Stimulated activated effector memory CD8-positive, alpha-beta T cell treated with anti-CD3 and anti-CD28 coated beads, Interleukin-12 subunit alpha, Interleukin-12 subunit beta, amount 100 ng/mL, for 72 hours (primary cell): Measurements from ENCODE around the gene ATP13A5.

ENCODE experiments used
- ATAC-seq: fragments of 150-1000 bp; cut with Tn5 transposase; 2 replicates; pipeline ENCODE4 v1.10.0; 2021
- DNase-seq, 2 donors: peaks; one replicate each; pipeline ENCODE4 v3.0.0; 2021 to 2022; ENCODE audit warnings: low spot score in 2 of 2
- H3K27ac Mint-ChIP-seq: one replicate; pipeline ENCODE4 v1.8.0; 2022; ENCODE audit warnings: mild to moderate bottlenecking, mixed read lengths
- H3K36me3 Mint-ChIP-seq: one replicate; pipeline ENCODE4 v1.8.0; 2022; ENCODE audit warnings: mild to moderate bottlenecking, mixed read lengths
- H3K4me1 Mint-ChIP-seq: one replicate; pipeline ENCODE4 v1.8.0; 2022; ENCODE audit warnings: mixed read lengths
- H3K4me3 Mint-ChIP-seq: one replicate; pipeline ENCODE4 v1.8.0; 2022; ENCODE audit warnings: mild to moderate bottlenecking, mixed read lengths
- H3K9me3 Mint-ChIP-seq: one replicate; pipeline ENCODE4 v1.8.0; 2022; ENCODE audit warnings: mixed read lengths

ATP13A5 gene, protein sequence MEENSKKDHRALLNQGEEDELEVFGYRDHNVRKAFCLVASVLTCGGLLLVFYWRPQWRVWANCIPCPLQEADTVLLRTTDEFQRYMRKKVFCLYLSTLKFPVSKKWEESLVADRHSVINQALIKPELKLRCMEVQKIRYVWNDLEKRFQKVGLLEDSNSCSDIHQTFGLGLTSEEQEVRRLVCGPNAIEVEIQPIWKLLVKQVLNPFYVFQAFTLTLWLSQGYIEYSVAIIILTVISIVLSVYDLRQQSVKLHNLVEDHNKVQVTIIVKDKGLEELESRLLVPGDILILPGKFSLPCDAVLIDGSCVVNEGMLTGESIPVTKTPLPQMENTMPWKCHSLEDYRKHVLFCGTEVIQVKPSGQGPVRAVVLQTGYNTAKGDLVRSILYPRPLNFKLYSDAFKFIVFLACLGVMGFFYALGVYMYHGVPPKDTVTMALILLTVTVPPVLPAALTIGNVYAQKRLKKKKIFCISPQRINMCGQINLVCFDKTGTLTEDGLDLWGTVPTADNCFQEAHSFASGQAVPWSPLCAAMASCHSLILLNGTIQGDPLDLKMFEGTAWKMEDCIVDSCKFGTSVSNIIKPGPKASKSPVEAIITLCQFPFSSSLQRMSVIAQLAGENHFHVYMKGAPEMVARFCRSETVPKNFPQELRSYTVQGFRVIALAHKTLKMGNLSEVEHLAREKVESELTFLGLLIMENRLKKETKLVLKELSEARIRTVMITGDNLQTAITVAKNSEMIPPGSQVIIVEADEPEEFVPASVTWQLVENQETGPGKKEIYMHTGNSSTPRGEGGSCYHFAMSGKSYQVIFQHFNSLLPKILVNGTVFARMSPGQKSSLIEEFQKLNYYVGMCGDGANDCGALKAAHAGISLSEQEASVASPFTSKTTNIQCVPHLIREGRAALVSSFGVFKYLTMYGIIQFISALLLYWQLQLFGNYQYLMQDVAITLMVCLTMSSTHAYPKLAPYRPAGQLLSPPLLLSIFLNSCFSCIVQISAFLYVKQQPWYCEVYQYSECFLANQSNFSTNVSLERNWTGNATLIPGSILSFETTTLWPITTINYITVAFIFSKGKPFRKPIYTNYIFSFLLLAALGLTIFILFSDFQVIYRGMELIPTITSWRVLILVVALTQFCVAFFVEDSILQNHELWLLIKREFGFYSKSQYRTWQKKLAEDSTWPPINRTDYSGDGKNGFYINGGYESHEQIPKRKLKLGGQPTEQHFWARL

DNA sequence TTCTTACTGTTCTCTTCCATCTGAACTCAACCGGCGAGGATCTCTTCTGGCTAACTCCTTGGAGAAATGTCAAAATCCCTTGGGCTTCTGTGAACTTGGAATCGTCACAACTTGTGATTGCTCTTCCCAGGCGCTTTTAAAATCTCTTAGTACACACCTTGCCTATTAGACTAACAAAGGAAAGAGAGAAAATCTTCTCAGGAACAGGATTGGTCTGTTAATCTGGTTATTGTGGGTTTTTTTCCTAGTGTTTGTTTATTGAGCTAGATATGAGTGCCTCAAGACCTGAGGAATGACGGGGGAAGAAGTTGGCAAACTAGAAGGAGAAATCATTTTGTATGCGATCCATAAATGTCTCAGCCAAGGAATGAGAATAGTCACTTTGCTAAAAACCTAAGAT lies at the start of gene ATP13A5:
ATP13A5 (minus strand) TSS at position 48 of the 400 bp plus-strand sequence; CDS start at position 20, 28 bp downstream.
- Mint-ChIP-seq H3K27ac (no peak within 1 kb of the TSS), H3K36me3 (no peaks in the 10 kb centered on the region), H3K9me3 (peaks cover 3% of the 10 kb centered on the region), H3K4me1 (no peaks in the 10 kb centered on the region), H3K4me3 (no peak within 1 kb of the TSS)
- no peak for DNase-seq
- no peak for ATAC-seq

- DNase-seq = no peak
- no peaks in the 10 kb centered on the region for H3K4me1 Mint-ChIP-seq
- H3K27ac Mint-ChIP-seq = no peak overlapping the region
- peaks cover 29% of the 10 kb centered on the region for H3K9me3 Mint-ChIP-seq
- no peak overlapping the region for H3K4me3 Mint-ChIP-seq
- no peaks in the 10 kb centered on the region for H3K36me3 Mint-ChIP-seq
- ATAC-seq = peak; percentile 8
Observed at GRCh38 chr3:193418576-193419373, 40.2 kb upstream of the ATP13A5 start.

- peaks cover 26% of the 10 kb centered on the region for H3K9me3 Mint-ChIP-seq
- H3K36me3 Mint-ChIP-seq = no peaks in the 10 kb centered on the region
- H3K4me1 Mint-ChIP-seq = no peaks in the 10 kb centered on the region
- ATAC-seq (no peak), DNase-seq (no peak)
- H3K27ac Mint-ChIP-seq = no peak overlapping the region
- H3K4me3 Mint-ChIP-seq = no peak overlapping the region
Observed at GRCh38 chr3:193416629-193417028, 38.1 kb upstream of the ATP13A5 start.

DNA sequence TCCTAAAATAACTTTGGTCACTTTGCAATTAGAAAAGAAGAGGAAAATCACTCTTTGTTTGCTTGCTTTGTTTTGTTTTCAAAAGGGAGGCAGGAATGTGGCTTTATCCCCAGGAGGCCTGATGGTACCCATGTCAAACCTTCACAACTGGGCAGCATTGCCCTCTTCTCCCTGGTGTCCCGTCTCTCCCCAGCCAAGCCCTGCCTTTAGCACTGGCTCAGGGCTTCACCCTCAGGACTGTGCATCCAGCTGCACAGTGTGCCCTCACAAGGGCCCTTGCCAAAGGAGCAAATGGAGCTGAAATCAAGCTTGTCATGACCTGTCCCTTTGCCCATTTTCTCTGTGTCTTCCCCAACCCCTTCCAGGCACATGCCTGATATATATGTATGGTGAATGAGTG lies 29.1 kb upstream of the ATP13A5 start:
- Mint-ChIP-seq H3K4me3 (no peak overlapping the region), H3K9me3 (no peaks in the 10 kb centered on the region), H3K27ac (no peak overlapping the region), H3K4me1 (no peaks in the 10 kb centered on the region), H3K36me3 (no peaks in the 10 kb centered on the region)
- DNase-seq = no peak
- ATAC-seq = no peak

DNA sequence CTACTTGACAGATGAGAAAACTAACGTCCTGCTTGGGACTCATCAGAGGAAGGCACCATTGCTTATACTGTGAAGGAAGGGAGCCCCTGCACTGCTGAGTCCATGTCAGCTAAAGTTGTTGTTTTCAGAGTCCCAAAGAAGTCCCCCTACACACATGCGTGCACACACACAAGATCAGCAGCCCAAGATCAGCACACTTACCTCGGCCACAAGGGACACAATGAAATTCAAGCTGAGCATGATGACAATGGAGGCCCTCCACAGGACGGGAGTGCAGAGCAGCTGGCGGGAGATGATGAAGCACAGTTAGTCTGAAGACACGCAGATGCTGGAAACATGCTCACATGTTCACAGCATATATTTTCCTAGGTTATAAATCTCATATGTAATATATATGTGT lies 28.6 kb upstream of the ATP13A5 start:
- peak; percentile 21 for ATAC-seq
- Mint-ChIP-seq H3K4me1 (no peaks in the 10 kb centered on the region), H3K9me3 (no peaks in the 10 kb centered on the region), H3K27ac (no peak overlapping the region), H3K36me3 (no peaks in the 10 kb centered on the region), H3K4me3 (no peak overlapping the region)
- no peak for DNase-seq

- H3K27ac Mint-ChIP-seq = no peak overlapping the region
- H3K4me1 Mint-ChIP-seq = no peaks in the 10 kb centered on the region
- ATAC-seq (no peak), DNase-seq (no peak)
- no peaks in the 10 kb centered on the region for H3K9me3 Mint-ChIP-seq
- no peaks in the 10 kb centered on the region for H3K36me3 Mint-ChIP-seq
- no peak overlapping the region for H3K4me3 Mint-ChIP-seq
Observed at GRCh38 chr3:193403307-193403706, 24.8 kb upstream of the ATP13A5 start.

DNA sequence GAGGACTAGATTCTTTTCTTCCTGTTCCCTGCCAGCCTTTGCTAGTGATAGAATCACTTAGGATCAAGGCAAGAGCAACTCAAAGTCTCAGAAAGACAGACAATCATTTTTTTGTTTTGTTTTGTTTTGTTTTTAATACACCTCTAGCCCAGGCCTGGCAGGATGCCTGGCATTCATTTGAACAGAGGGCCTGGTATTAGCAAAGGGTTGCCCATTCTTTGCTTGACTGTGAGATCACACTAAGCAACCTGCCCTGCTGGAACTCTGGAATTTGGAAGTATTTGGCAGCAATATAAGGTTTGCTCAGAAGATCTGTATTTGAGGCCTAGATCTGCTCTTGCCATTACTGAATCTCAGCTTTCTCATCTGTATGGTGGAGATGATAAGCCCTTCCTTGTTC lies 21.8 kb upstream of the ATP13A5 start:
- Mint-ChIP-seq H3K4me3 (no peak overlapping the region), H3K27ac (no peak overlapping the region), H3K36me3 (no peaks in the 10 kb centered on the region), H3K9me3 (peaks cover 3% of the 10 kb centered on the region), H3K4me1 (no peaks in the 10 kb centered on the region)
- ATAC-seq = no peak
- DNase-seq = peak in 1 of 2 donors; percentile 25

DNA sequence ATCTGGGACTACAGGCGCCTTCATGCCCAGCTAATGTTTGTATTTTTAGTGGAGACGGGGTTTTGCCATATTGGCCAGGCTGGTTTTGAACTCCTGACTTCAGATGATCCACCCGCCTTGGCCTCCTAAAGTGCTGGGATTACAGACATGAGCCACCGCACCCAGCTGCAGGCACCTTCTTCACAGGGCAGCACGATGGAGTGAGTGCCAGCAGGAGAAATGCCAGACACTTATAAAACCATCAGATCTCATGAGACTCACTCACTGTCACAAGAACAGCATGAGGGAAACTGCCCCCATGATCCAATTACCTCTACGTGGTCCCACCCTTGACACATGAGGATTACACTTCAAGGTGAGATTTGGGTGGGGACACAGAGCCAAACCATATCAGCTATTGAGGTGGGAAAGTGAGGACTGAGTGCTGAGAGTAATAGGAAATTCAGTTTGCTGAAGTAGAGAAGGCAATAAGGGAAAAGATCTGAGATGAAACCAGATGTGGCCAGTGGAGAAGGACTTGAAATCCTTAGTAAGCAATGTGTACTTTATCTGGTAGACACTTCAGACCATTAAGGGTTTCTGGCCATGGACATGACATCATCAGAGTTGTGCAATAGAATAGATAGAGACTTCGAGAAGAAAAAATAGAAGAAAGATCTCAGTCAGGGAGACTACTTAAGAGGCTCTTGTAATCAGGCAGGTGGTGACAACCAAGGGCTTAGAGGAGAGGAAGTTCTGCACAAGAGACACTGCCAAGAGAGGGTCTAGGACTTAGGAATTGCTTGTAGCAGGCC lies 18.1 kb upstream of the ATP13A5 start:
- DNase-seq = no peak
- Mint-ChIP-seq H3K4me3 (no peak overlapping the region), H3K27ac (no peak overlapping the region), H3K36me3 (no peaks in the 10 kb centered on the region), H3K4me1 (no peaks in the 10 kb centered on the region), H3K9me3 (peaks cover 3% of the 10 kb centered on the region)
- no peak for ATAC-seq

DNA sequence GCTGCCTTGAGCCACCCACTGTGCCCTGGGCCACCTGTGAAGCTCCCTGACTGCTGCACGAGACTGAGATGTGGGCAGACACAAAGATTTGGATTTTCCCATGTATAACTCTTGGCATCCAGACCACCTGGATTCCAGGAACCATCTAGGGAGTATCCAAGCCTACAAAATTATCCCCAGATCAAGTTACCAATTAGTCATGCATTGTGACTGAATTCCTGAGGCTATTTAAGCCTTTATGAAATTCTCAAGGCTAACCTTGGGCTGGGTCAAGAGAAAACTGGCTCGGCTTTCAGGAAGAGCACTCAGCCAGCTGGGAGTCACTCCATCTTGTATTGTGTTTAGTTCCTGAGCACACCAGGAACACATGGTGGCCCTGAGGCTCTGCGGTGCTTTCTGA lies 13.3 kb upstream of the ATP13A5 start:
- no peak for DNase-seq

DNA sequence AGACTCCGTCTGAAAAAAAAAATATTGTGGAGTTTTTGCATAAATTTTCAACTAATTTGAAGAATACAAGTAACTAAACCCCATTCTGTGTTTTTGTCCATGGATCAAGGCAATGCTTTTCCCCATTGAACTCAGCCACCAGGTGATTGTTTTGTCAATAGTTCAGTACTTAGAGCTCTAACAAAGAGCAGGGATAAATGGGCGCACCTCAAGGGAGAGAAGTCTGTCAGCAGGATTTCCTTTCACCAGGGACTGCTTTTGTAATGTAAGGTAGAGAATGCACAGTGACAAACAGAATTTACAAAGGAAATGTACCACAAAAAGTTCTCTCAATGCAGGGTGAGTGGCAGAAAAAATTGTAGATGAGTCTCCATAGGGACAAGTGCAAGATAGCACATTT lies 10.8 kb upstream of the ATP13A5 start:
- H3K9me3 Mint-ChIP-seq = no peaks in the 10 kb centered on the region
- ATAC-seq (no peak), DNase-seq (no peak)

More for the DNA sequence above, 13.3 kb upstream of the ATP13A5 start:
- Mint-ChIP-seq H3K9me3 (no peaks in the 10 kb centered on the region), H3K4me3 (no peak overlapping the region), H3K4me1 (no peaks in the 10 kb centered on the region), H3K36me3 (no peaks in the 10 kb centered on the region), H3K27ac (no peak overlapping the region)
- peak; percentile 30 for ATAC-seq

DNA sequence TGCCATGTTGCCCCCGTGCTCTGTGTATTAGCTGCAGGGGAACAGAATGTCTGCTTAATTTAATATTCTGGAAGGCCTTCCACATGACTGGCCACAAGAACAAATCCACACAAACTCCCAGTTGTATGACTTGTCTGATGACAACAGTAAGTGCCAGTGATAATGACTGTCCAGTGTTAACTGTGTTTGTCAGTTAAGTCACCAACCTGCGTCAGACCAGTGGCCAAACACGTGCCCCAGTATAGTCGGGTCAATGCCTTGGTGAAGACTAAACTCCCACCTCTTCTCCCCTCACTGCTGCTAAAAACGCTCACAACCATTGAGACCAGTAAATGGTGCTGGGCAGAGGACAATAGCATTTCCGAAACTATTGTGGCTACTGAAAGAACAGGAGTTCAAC lies 9.8 kb upstream of the ATP13A5 start:
- no peak overlapping the region for H3K27ac Mint-ChIP-seq
- H3K4me1 Mint-ChIP-seq = no peaks in the 10 kb centered on the region
- no peaks in the 10 kb centered on the region for H3K36me3 Mint-ChIP-seq
- no peaks in the 10 kb centered on the region for H3K9me3 Mint-ChIP-seq
- H3K4me3 Mint-ChIP-seq = no peak overlapping the region
- DNase-seq (no peak), ATAC-seq (no peak)

More for the DNA sequence above, 10.8 kb upstream of the ATP13A5 start:
- H3K4me1 Mint-ChIP-seq = no peaks in the 10 kb centered on the region
- no peak overlapping the region for H3K4me3 Mint-ChIP-seq
- no peaks in the 10 kb centered on the region for H3K36me3 Mint-ChIP-seq
- no peak overlapping the region for H3K27ac Mint-ChIP-seq

- no peak for DNase-seq
- H3K4me1 Mint-ChIP-seq = no peaks in the 10 kb centered on the region
- ATAC-seq = no peak
- no peaks in the 10 kb centered on the region for H3K36me3 Mint-ChIP-seq
- no peak overlapping the region for H3K27ac Mint-ChIP-seq
- H3K4me3 Mint-ChIP-seq = no peak overlapping the region
- H3K9me3 Mint-ChIP-seq = no peaks in the 10 kb centered on the region
Observed at GRCh38 chr3:193387596-193387995, 9.0 kb upstream of the ATP13A5 start.

DNA sequence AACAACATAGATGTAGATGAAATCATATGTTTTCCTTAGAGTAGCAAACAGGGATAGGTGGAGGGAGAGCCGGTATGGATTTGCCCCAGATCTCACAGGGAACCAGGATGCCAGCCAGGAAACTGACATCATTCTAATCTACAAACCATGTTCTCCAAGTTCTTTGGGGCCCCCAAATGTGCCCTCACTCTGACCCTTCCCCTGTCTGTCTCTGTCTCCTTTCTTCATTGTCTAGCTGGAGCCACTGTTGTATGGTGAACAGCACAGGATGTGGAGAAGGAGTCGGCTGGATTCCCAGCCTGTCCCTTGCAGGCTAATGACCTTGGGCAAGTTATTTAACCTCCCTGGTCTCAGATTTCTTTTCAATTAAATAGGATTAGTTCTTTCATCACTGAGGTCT lies 962 bp downstream of the ATP13A5 start:
- Mint-ChIP-seq H3K9me3 (peaks cover 3% of the 10 kb centered on the region), H3K27ac (no peak overlapping the region), H3K4me3 (no peak overlapping the region), H3K36me3 (no peaks in the 10 kb centered on the region), H3K4me1 (no peaks in the 10 kb centered on the region)
- ATAC-seq (no peak), DNase-seq (no peak)

DNA sequence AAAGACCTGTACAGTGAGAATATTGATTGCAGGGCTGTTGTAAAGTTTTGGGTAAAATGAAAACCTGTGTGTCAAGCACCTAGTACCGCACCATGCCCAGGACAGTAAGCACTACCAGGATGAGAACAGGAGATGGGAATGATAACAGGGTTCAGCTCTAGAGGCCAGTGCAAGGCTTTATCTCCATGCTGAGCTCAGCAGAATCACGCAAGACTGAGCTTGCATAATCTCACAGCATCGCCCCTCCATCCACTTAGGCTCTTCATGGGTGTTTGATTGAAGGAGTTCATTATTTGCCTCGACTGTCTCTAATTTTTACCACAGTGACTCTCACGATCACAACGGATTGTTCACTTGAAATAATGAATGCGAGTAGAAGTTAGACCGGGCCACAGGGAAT lies 2.9 kb downstream of the ATP13A5 start:
- ATAC-seq (no peak), DNase-seq (no peak)
- Mint-ChIP-seq H3K27ac (no peak overlapping the region), H3K9me3 (no peaks in the 10 kb centered on the region), H3K4me3 (no peak overlapping the region), H3K4me1 (no peaks in the 10 kb centered on the region), H3K36me3 (no peaks in the 10 kb centered on the region)
